ENCODE data around the gene FBXO24. TPM values are rescaled to one million over a fixed set of nuclear protein-coding genes. Genes with fewer than 3 reads are reported as not detected.

Gene FBXO24
- total RNA-seq, 1 donor = 0.43 TPM

- H3K4me3 ChIP-seq (ENCODE audit: low read depth, low read length) = no peak overlapping the region
- DNase-seq (ENCODE audit: low read depth) = no peak
- no peak for TF ChIP-seq CTCF (IDR thresholded peaks at IDR 0.05; ENCODE audit: insufficient read depth, low read depth, low read length)
Observed at GRCh38 chr7:100566018-100566531, 20.1 kb upstream of the FBXO24 start.

GRCh38 chr7:100567031-100567730 lies 18.9 kb upstream of the FBXO24 start:
- DNase-seq (ENCODE audit: low read depth) = no peak

DNA sequence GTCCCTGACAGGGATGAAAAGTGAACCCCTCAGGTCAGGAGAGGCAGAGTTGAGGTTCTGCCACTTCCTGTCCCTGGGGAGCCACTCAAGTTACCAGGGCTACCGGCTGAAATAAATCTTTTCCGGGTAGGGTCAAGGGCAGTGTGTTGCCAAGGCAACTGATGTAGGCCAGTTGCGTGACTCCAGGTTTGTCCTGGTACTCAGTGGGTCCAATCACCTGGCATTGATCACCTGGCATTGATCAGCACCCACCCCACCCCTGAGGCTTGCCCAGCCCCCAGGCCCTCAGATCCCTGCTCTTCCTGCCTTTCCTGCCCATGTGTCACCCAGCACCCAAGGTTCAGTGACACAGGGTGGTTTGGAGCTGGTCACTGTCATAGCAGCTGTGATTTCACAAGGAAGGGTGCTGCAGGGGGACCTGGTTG lies 18.4 kb upstream of the FBXO24 start:
- no peak for DNase-seq (ENCODE audit: low read depth)
- no peak overlapping the region for H3K4me3 ChIP-seq (ENCODE audit: low read depth, low read length)
- TF ChIP-seq CTCF (IDR thresholded peaks at IDR 0.05; ENCODE audit: insufficient read depth, low read depth, low read length) = no peak

More at GRCh38 chr7:100567031-100567730, 18.9 kb upstream of the FBXO24 start:
- no peak for TF ChIP-seq CTCF (IDR thresholded peaks at IDR 0.05; ENCODE audit: insufficient read depth, low read depth, low read length)
- H3K4me3 ChIP-seq (ENCODE audit: low read depth, low read length) = no peak overlapping the region

DNA sequence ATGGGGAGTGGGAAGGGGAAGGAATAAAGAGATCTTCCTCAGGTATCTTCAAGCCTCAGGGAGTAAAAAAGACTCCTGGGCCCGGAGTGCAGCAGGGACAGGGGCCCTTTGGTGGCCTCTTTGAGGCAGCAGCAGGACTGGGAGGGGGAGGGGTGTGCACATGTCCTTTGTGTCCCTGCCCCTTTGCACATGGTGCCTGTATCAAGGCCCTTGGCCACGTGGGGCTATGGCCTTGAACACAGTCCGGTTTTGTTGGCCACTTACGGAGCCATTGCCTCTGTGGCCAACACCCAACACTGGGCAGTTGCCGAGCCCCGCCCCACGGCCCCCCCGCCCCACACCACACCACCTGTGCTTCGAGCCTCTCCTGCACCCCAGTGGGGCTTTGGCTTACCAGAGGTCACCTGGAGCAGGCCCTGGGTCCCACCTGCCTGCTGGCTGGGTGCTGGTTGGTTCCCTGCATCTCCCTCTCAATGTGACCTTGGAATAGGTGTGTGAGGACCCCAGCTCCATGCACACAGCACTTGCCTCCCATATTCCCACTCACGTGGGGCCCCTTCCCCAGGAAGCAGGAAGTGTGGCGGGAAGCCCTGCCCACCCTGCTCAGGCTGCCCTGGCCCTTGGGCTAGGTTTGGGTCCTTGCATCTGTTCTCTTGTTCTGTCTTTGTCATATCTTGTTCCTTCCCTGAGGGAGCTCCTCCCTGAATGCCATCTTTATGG lies 17.8 kb upstream of the FBXO24 start:
- DNase-seq (ENCODE audit: low read depth) = no peak
- no peak for TF ChIP-seq CTCF (IDR thresholded peaks at IDR 0.05; ENCODE audit: insufficient read depth, low read depth, low read length)
- no peak overlapping the region for H3K4me3 ChIP-seq (ENCODE audit: low read depth, low read length)

GRCh38 chr7:100568896-100569844 lies 17.0 kb upstream of the FBXO24 start:
- peak overlapping the region; percentile 38 for H3K4me3 ChIP-seq (ENCODE audit: low read depth, low read length)
- DNase-seq (ENCODE audit: low read depth) = peak; percentile 54
- peak; percentile 54 for TF ChIP-seq CTCF (IDR thresholded peaks at IDR 0.05; ENCODE audit: insufficient read depth, low read depth, low read length)
